DND-41 (cell line): ENCODE data around the gene PHLDB2.

Source experiments
- ATAC-seq: fragments of 200-7000 bp; cut with Tn5 transposase; 3 replicates; pipeline ENCODE4 v1.9.1; 2021; ENCODE audit warnings: low read depth; ENCODE audit not compliant: insufficient read depth
- DNase-seq: peaks from one replicate; pipeline ENCODE4 v3.0.0-alpha.2; 2020
- H2AFZ ChIP-seq: 2 replicates; pipeline ENCODE4 v1.6.0; 2012; ENCODE audit warnings: low read depth, low read length
- H3K27ac ChIP-seq: 2 replicates; pipeline ENCODE4 v1.5.1; 2012; ENCODE audit warnings: low read length, inconsistent platforms
- H3K27me3 ChIP-seq: fragments of 200-600 bp; sonication (generic); 2 replicates; pipeline ENCODE4 v1.6.0; 2012; ENCODE audit warnings: low read length, mild to moderate bottlenecking, inconsistent platforms; ENCODE audit not compliant: insufficient read depth, poor library complexity
- H3K36me3 ChIP-seq: 2 replicates; pipeline ENCODE4 v1.5.1; 2012; ENCODE audit warnings: low read length, inconsistent platforms; ENCODE audit not compliant: insufficient read depth
- H3K4me1 ChIP-seq: 2 replicates; pipeline ENCODE4 v1.5.1; 2012; ENCODE audit warnings: mild to moderate bottlenecking, low read length; ENCODE audit not compliant: insufficient read depth
- H3K4me2 ChIP-seq: 2 replicates; pipeline ENCODE4 v1.6.0; 2012; ENCODE audit warnings: mild to moderate bottlenecking, moderate library complexity, low read length, inconsistent platforms; ENCODE audit not compliant: insufficient read depth
- H3K4me3 ChIP-seq, 2 experiments: fragments of 200-600 bp in 1 of 2; shearing (Covaris generic) in 1 of 2; 2 replicates each; pipeline ENCODE4 v1.5.1; 2012 to 2016; ENCODE audit warnings: inconsistent platforms in 2 of 2, low read length in 2 of 2, mild to moderate bottlenecking in 2 of 2, low read depth in 1 of 2, moderate library complexity in 1 of 2
- H3K79me2 ChIP-seq: 2 replicates; pipeline ENCODE4 v1.6.0; 2012; ENCODE audit warnings: low read length, inconsistent platforms; ENCODE audit not compliant: insufficient read depth
- H3K9ac ChIP-seq: 2 replicates; pipeline ENCODE4 v1.6.0; 2012; ENCODE audit warnings: low read depth, mild to moderate bottlenecking, inconsistent platforms, low read length, moderate library complexity
- H3K9me3 ChIP-seq: 2 replicates; pipeline ENCODE4 v1.5.1; 2012; ENCODE audit warnings: low read length, moderate library complexity, mild to moderate bottlenecking, inconsistent platforms; ENCODE audit not compliant: insufficient read depth, severe bottlenecking
- H4K20me1 ChIP-seq: 2 replicates; pipeline ENCODE4 v1.6.0; 2012; ENCODE audit warnings: low read length; ENCODE audit not compliant: insufficient read depth
- EZH2 ChIP-seq: IDR thresholded peaks from 3 replicates; pipeline ENCODE4 v1.6.1; 2012; ENCODE audit warnings: borderline replicate concordance, low read depth, mild to moderate bottlenecking, moderate library complexity, low read length, inconsistent platforms; ENCODE audit not compliant: severe bottlenecking
- TF ChIP-seq, protein P1 (sequence below): IDR thresholded peaks from 2 replicates; pipeline ENCODE4 v1.5.1; 2012; ENCODE audit warnings: borderline replicate concordance, low read length, moderate library complexity, mild to moderate bottlenecking; ENCODE audit not compliant: poor library complexity, severe bottlenecking; ENCODE audit errors: extremely low read depth

PHLDB2 gene

DNA sequence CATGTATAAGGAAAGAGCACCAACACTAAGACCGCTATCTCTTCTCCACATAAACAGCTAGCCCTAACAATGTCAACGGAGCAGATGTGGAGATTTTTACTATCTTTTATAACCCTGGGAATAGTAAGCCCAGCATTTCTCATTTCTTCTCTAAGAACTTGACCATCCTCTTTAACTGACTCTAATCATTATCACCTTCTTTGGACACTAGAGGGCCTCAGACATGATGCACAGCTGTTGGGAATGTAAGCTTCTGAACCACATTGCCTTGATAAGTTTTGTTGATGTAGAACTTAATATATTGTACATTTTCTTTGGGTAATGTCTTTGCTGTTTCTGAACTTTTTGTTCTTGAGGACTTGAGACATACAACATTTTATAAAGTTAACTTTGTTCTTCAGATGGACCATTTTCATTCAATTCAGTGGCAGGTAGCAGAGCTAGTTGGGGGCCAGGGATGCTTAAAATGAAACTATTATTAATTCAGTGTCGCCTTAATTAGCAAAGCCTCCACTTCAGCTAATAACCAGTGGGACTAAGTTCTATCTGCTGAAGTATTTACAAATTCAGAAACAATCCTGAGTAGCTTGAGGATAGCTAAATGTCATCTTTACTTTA is 130.1 kb downstream of the PHLDB2 start:
- no peak overlapping the region for H3K9ac ChIP-seq
- no peaks in the 10 kb centered on the region for H3K4me1 ChIP-seq
- 0 out of 2 replicates have a peak, but pooled peaks cover 4% of the 10 kb centered on the region for H4K20me1 ChIP-seq
- no peak overlapping the region for H2AFZ ChIP-seq
- peaks cover 75% of the 10 kb centered on the region for H3K36me3 ChIP-seq
- DNase-seq: no peak
- no peak overlapping the region for H3K4me2 ChIP-seq
- H3K79me2 ChIP-seq: peaks cover 24% of the 10 kb centered on the region
- peak; percentile 88 for ATAC-seq
- TF ChIP-seq, protein P1, sequence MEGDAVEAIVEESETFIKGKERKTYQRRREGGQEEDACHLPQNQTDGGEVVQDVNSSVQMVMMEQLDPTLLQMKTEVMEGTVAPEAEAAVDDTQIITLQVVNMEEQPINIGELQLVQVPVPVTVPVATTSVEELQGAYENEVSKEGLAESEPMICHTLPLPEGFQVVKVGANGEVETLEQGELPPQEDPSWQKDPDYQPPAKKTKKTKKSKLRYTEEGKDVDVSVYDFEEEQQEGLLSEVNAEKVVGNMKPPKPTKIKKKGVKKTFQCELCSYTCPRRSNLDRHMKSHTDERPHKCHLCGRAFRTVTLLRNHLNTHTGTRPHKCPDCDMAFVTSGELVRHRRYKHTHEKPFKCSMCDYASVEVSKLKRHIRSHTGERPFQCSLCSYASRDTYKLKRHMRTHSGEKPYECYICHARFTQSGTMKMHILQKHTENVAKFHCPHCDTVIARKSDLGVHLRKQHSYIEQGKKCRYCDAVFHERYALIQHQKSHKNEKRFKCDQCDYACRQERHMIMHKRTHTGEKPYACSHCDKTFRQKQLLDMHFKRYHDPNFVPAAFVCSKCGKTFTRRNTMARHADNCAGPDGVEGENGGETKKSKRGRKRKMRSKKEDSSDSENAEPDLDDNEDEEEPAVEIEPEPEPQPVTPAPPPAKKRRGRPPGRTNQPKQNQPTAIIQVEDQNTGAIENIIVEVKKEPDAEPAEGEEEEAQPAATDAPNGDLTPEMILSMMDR: peak; percentile 75
- TF ChIP-seq EZH2: no peak
- H3K27ac ChIP-seq: no peak overlapping the region
- no peaks in the 10 kb centered on the region for H3K27me3 ChIP-seq
- no peaks in the 10 kb centered on the region for H3K9me3 ChIP-seq
- H3K4me3 ChIP-seq: no peak overlapping the region

DNA sequence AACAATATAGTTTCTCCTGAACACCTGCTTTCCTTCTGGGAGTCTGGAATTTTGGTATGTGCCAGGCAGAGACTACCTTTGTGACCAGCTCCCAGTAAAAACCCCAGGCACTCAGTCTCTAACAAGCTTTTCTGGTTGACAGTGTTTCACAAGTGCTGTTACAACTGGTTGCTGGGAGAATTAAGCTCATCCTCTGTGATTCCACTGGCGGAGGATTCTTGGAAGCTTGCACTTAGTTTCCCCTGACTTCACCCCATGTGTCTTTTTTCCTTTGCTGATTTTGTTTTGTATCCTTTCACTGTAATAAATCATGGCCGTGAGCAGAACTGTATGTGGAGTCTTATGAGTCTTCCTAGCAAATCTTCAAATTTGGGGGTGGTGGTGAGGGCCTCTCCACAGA is 134.0 kb downstream of the PHLDB2 start:
- Histone ChIP-seq H3K36me3 (peaks cover 48% of the 10 kb centered on the region), H3K4me1 (no peaks in the 10 kb centered on the region), H3K79me2 (peaks cover 10% of the 10 kb centered on the region), H3K4me3 (no peak overlapping the region), H2AFZ (no peak overlapping the region), H3K9me3 (no peaks in the 10 kb centered on the region), H3K27me3 (no peaks in the 10 kb centered on the region), H3K27ac (no peak overlapping the region), H3K4me2 (no peak overlapping the region), H4K20me1 (no peaks in the 10 kb centered on the region), H3K9ac (no peak overlapping the region)
- DNase-seq: no peak
- no peak for TF ChIP-seq EZH2
- TF ChIP-seq, protein P1: no peak
- no peak for ATAC-seq

DNA sequence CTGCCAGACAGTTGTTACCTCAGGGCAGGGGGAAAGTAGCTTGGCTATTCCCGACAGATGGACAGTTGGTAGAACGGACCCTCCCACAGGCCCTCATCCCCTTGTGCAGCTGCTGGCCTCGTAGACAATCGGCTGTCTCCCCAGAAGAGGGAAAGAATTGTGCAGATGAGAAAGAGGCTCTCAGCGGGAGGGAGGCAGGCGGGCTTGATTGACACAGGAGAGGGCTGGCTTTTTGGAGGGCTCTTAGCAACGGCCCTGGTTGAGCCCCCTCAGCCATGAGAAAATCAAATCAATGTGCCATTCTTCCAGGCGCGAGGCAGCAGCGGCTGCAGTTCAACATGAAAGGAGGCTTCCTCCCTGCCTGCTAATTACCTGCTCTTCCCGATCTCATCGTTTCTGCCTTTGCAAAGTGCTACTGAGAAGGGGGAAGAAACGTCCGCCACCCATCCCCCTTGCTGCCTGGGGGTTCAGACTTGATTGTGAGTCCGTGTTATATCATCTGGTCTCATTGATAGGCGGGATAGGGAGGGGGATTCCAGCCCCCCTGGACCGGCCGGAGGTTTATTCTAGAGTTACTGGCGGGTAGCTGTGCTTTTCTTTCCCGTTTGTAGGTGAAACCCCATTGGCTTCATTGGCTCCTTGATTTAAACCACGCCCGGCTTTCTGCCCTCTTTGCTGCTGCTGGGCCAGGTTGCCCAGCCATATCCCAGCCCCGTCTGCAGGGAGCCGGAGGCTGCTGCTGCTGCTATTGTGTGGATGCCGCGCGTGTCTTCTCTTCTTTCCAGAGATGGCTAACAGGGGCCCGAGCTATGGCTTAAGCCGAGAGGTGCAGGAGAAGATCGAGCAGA is 139.8 kb downstream of the PHLDB2 start, which contains the start of gene TAGLN3:
Gene TAGLN3 (plus strand): TSS at position 287 of the 848 bp plus-strand sequence. CDS start 501 bp downstream, at position 788.
- Histone ChIP-seq H3K9me3 (no peaks in the 10 kb centered on the region), H2AFZ (no peak within 1 kb of the TSS), H3K9ac (no peak within 1 kb of the TSS), H3K27ac (no peak within 1 kb of the TSS), H3K4me2 (no peak within 1 kb of the TSS), H3K4me3 (no peak within 1 kb of the TSS), H3K36me3 (no peaks in the 10 kb centered on the region; the same call in 1 of the 2 replicates), H3K4me1 (no peaks in the 10 kb centered on the region), H3K27me3 (no peaks in the 10 kb centered on the region), H3K79me2 (no peaks in the 10 kb centered on the region), H4K20me1 (no peaks in the 10 kb centered on the region)
- ATAC-seq: no peak
- no peak for DNase-seq
- TF ChIP-seq EZH2: no peak
- TF ChIP-seq, protein P1: no peak
